Osteocyte (in vitro differentiated cells): ENCODE results near the gene C10orf143. TPM values are rescaled to one million over a fixed set of nuclear protein-coding genes. Genes with fewer than 3 reads are reported as not detected.
A peak's percentile ranks its signal among the peaks of the same experiment; 100 is the strongest.

Experiments used
- DNase-seq: peaks from one replicate; pipeline ENCODE4 v3.0.0; 2021; ENCODE audit warnings: mixed read lengths; ENCODE audit not compliant: unreplicated experiment; ENCODE audit errors: extremely low spot score
- H3K27ac Mint-ChIP-seq: one replicate; pipeline ENCODE4 v1.8.0; 2021; ENCODE audit warnings: mild to moderate bottlenecking, mixed read lengths; ENCODE audit not compliant: unreplicated experiment
- H3K27me3 Mint-ChIP-seq: one replicate; pipeline ENCODE4 v1.8.0; 2021; ENCODE audit warnings: mixed read lengths; ENCODE audit not compliant: unreplicated experiment
- H3K36me3 Mint-ChIP-seq: one replicate; pipeline ENCODE4 v1.8.0; 2021; ENCODE audit warnings: mixed read lengths; ENCODE audit not compliant: unreplicated experiment
- H3K4me1 Mint-ChIP-seq: one replicate; pipeline ENCODE4 v1.8.0; 2021; ENCODE audit warnings: mixed read lengths; ENCODE audit not compliant: unreplicated experiment
- H3K4me3 Mint-ChIP-seq: one replicate; pipeline ENCODE4 v1.8.0; 2021; ENCODE audit warnings: mild to moderate bottlenecking, moderate library complexity, mixed read lengths; ENCODE audit not compliant: unreplicated experiment
- H3K9me3 Mint-ChIP-seq: one replicate; pipeline ENCODE4 v1.8.0; 2021; ENCODE audit warnings: mixed read lengths; ENCODE audit not compliant: unreplicated experiment
- CTCF ChIP-seq: fragments of 200-600 bp; sonication (generic); IDR thresholded peaks from 2 replicates; pipeline ENCODE4 v1.5.0; 2021; ENCODE audit warnings: antibody characterized with exemption, mild to moderate bottlenecking, moderate library complexity
- total RNA-seq: library from RNA; stranded (reverse); gene quantifications from 2 replicates; pipeline ENCODE4 v1.2.1, GENCODE V29; 2021

Gene C10orf143
- total RNA-seq, 1 donor from 2014 or later = 4.1 TPM

GRCh38 chr10:130141038-130141437 is 30.4 kb upstream of the C10orf143 start:
- TF ChIP-seq CTCF = no peak
- no peaks in the 10 kb centered on the region for H3K9me3 Mint-ChIP-seq
- H3K4me3 Mint-ChIP-seq = no peak overlapping the region
- H3K36me3 Mint-ChIP-seq = peaks cover 11% of the 10 kb centered on the region
- peak; percentile 17 for DNase-seq
- H3K4me1 Mint-ChIP-seq = peaks cover 38% of the 10 kb centered on the region
- H3K27me3 Mint-ChIP-seq = no peaks in the 10 kb centered on the region
- H3K27ac Mint-ChIP-seq = no peak overlapping the region

GRCh38 chr10:130140425-130140824 is 29.8 kb upstream of the C10orf143 start:
- H3K27me3 Mint-ChIP-seq = no peaks in the 10 kb centered on the region
- peaks cover 9% of the 10 kb centered on the region for H3K36me3 Mint-ChIP-seq
- H3K4me3 Mint-ChIP-seq = no peak overlapping the region
- no peaks in the 10 kb centered on the region for H3K9me3 Mint-ChIP-seq
- H3K4me1 Mint-ChIP-seq = peaks cover 40% of the 10 kb centered on the region
- H3K27ac Mint-ChIP-seq = no peak overlapping the region
- no peak for TF ChIP-seq CTCF
- no peak for DNase-seq

- DNase-seq = no peak
- Mint-ChIP-seq H3K4me1 (peaks cover 42% of the 10 kb centered on the region), H3K4me3 (peak overlapping the region; percentile 80), H3K27me3 (no peaks in the 10 kb centered on the region), H3K9me3 (no peaks in the 10 kb centered on the region), H3K27ac (peak overlapping the region; percentile 60), H3K36me3 (peaks cover 9% of the 10 kb centered on the region)
- no peak for TF ChIP-seq CTCF
These were observed 27.8 kb upstream of the C10orf143 start for GRCh38 chr10:130138479-130138866.

- peak overlapping the region; percentile 79 for H3K27ac Mint-ChIP-seq
- no peaks in the 10 kb centered on the region for H3K27me3 Mint-ChIP-seq
- peak overlapping the region; percentile 80 for H3K4me3 Mint-ChIP-seq
- H3K36me3 Mint-ChIP-seq = peaks cover 9% of the 10 kb centered on the region
- TF ChIP-seq CTCF = no peak
- H3K4me1 Mint-ChIP-seq = peaks cover 42% of the 10 kb centered on the region
- no peaks in the 10 kb centered on the region for H3K9me3 Mint-ChIP-seq
- no peak for DNase-seq
These were observed 27.2 kb upstream of the C10orf143 start for GRCh38 chr10:130137659-130138478.

- Mint-ChIP-seq H3K9me3 (no peaks in the 10 kb centered on the region), H3K27me3 (no peaks in the 10 kb centered on the region)
These were observed 26.4 kb upstream of the C10orf143 start for GRCh38 chr10:130137090-130137448.

More at GRCh38 chr10:130137090-130137448, 26.4 kb upstream of the C10orf143 start:
- Mint-ChIP-seq H3K27ac (peak overlapping the region; percentile 79), H3K4me1 (peaks cover 37% of the 10 kb centered on the region), H3K36me3 (peaks cover 2% of the 10 kb centered on the region), H3K4me3 (peak overlapping the region; percentile 80)
- no peak for DNase-seq
- no peak for TF ChIP-seq CTCF
